GM21515 (cell line): Measurements from ENCODE around the gene DUSP6.

Experiments used
- ATAC-seq: cut with Tn5 transposase; IDR thresholded peaks from one replicate; pipeline ENCODE4 v1.9.1; 2021; ENCODE audit not compliant: unreplicated experiment

The DUSP6 gene

DNA sequence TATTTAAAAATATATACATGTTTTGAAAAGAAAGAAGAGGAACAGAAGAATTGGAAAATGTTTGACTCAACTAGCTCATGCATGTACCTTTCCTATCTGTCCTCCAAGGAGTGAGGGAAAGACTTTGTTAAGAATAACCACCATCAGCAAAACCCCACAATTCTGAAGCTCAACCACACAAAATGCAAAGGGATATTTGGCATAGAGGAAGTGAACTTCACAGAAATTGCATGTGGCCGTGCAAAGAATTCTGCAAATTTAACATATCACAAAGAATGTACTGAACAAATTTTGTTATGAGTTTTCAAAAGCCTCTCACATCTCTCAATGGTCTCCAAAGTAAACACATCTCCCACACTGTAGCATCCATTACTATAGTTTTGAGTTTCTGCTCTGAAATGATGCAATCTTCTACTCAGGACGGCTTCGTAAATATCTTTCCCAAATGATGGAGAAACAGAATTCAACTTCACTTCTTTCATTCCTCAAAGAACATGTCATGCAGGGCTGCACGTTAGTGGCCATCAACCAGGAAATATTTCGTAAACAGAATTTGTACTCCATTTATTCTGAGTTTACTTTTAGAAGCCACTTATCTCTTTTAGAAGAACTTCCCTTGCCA lies 17.6 kb downstream of the DUSP6 start:
- no peak for ATAC-seq

DNA sequence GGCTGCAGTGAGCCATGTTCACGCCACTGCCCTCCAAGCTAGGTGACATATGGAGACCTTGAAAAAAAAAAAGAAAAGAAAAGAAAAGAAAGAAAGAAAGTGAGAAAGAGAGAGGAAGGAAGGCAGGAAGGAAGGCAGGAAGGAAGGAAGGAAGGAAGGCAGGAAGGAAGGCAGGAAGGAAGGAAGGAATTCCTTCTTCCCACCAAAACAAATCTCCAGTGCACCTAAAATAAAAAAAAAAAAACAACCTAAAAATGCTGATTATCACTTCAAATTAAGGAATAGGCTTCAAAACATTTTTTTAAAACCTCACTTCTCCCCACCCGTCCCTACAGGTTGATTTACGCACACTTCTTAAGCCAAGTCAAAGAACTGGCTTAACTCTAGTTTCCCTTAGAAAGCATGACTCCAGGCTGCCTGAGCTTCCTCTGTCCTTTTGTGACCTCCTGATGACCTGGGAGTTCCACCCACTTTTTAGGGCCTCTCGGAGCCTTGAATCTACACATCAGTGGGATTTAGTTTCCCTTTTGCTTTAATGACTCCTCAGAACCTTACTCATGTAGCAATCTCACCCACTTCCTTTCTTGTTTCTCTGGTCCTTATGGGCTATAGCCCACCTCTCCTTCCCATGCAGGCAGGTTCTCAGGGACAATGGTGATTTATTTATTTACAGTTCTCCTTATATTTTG lies 18.6 kb downstream of the DUSP6 start:
- peak; percentile 80 for ATAC-seq

DNA sequence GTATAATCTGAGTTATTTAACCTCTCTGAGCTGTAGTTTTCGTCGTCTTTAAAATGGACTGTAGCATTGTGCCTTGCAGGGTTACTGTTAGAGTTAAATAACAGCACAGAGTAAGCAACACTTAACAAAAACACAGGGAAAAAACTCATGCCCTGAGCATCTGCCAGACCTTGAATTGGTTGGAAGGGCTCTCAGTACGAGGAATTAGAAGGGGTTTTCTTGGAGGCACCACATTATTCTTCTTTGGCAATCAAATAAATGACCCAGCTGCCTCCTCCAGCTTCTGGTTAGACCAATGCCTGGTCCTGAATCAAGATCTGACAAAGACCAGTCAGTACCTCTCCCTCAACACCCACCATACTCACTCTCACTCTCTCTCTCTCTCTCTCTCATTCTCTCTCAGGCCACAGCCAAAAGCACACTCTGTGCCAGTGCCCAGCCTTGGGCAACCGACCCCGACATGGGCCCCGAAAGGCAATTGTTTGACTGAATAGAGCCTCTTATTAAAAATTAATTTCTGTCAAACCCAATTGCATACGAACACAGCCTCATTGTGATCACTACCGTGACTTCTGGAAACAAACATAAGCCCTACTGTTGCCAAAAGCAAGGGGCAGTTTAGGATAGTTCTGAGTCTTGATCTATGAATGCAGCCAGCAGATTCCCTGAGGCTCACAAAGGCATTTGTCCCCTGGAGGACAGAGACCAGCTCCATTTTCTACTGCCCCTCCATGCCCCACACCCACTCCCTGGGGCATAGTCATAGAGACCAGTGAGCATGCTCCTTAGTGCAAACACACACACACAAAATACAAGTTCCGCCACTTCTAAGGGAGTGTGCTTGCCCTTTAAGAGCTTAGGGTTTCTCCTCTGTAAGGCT lies 23.9 kb downstream of the DUSP6 start:
- no peak for ATAC-seq

DNA sequence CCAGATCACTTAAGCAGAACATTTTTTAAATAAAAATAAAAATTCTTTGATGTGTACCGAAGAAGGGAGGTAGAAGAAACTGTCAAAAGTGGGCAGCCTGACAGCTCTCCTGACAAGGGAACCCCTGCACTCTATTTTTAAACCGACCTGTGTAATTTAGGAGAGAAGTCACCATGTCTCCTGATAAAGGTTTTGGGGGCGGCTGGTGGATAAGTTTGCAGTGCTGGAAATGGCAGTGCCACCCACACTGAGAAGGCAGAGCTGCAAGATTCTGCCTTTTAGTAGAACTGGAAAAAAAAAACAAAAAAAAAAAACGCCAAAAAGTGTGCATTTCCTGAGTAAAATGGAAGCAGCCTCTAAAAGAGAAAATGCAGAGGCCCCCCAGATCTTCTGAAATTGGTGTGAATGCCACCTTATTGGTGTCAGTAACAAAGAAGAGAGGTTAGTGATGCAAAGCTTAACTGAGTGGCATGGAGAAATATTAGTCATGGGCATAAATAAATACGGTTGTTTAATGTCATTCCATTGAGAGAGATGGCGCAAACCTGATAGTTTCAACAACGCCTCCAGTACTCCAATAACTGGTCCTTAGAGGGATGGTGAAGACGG lies 24.7 kb downstream of the DUSP6 start:
- no peak for ATAC-seq

DNA sequence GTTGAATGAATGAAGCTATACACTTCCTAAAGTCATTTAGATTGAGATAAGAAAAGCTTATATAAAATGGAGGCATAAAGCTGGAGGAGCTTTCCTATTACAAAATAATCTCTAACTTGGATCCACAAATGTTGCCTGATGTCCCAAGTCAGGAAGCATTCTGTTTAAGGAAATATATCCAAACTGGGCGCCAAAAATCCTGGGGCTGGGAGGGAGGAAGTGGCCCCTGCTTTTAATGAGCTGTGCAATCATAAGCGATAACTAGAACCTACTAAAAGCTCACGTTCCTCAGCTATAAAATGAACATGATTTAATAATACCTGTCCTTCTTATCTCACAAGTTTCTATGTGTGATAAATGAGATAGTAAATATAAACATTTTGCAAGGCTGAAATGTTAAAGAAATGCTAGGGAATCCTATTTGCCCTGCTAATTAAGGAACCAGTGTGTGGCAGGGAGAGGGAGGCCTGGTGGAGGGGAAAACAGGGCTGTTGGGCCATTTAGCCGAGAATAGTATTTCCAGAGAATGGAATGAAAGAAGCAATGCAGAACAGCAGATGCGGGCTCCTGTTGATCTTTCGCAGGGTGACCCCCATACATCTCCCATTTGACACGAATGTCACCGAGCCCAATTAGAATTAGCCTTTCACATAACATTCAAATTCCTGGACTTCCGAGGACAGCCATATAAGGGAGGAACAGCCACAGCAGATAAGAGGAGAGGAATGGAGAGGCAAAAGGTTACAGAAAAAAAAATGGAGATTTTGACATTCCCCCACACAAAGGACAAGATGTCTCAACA lies 25.9 kb downstream of the DUSP6 start:
- ATAC-seq: no peak

DNA sequence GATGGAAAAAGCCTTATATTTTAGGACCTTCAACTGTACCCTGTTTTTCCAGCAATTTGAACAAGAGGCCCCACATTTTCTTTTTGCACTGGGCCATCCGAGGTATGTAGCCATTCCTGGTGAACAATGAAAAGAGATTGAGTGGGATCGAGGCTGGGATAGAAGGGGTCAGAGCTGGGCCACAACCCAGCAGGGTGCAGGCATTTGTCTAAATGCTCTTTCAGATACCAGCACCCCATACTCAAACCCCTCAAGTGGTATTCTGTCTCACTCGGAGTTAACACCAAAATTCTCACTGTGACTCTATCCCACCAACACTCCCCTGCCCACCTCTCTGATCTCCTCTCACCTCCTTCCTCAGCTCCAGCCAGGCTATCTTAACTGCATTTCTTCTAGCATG lies 26.8 kb downstream of the DUSP6 start:
- no peak for ATAC-seq

DNA sequence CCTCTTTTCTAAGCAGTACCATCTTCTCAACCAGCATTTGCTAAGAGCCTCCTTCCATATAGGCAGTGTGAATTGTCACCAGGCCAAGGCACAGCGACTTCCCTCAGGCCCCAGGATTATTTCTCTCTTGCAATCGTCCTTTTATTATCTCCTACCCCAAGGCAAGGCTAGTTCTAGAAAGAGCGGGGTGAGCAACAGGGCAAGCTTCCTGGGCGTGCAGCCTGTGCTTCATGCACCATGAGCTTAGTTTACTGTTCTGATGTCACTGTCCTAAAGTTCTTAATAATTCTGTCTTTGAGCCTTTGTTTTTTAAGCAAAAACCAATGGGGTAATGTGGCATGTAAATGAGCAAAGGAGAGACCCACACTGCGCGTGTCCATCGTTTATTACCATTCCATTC lies 27.9 kb downstream of the DUSP6 start:
- no peak for ATAC-seq

DNA sequence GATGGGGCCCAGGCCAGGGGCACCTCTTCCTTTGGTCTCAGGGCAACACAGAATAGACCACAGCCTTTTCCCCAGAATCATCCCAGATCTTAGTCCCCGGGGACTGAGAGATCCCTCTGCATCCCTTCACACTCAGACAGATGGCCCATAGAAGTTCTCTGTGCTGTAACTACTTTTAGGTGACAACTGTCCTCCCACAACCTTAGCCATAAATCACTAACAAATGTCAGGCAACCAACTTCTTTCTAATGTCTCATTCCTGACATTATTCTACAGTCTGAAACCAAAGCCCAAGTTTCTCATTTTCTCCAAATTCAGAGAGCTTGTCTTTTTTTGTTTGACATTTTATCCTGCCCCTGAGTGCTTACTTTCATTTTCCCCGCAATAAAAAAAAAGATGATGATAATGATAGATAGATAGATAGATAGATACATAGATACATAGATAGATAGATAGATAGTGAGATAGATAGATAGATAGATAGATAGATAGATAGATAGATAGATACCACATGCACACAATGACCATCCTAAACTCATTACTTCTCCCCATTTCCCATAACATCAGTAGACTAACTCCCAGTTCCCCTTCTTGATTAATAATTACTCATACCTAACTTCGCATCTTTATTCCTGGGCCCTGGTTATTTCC lies 28.6 kb downstream of the DUSP6 start:
- no peak for ATAC-seq

DNA sequence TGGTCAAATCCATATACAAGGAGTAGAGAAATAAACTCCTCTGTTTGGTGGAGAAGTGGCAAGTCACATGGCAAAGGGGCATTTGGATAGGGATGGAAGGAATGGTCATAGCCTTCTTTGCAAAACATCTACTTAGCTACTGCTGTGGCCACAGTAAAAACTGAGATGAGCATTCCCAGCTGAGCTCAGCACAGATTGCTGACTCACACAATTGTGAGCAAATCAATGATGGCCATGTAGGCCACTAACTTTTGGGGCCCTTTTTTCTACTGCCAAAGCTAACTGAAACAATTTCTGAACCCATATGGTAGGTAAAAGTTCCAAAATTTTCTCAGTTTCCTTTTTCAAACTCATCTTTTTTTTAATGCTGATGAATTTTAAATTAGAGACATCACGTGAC lies 31.6 kb downstream of the DUSP6 start:
- no peak for ATAC-seq

DNA sequence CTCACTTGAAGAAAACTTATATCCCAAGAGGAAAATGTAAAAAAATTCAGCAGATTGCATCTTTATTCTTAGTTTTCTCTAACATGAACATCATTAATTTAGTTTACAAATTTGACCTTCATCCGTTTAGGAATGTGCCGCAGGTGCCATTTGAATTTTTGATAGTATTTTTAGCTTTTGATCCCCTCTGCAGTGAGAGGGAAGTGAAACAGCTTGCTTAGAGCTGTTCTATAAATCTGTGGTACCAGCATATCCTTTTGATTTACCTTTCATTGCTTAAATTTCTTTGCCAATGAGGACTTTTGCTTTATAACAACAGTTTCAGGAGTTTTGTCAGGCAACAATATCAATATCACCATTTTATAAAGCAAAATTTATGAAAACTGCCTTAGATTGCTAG lies 32.7 kb downstream of the DUSP6 start:
- ATAC-seq: no peak

DNA sequence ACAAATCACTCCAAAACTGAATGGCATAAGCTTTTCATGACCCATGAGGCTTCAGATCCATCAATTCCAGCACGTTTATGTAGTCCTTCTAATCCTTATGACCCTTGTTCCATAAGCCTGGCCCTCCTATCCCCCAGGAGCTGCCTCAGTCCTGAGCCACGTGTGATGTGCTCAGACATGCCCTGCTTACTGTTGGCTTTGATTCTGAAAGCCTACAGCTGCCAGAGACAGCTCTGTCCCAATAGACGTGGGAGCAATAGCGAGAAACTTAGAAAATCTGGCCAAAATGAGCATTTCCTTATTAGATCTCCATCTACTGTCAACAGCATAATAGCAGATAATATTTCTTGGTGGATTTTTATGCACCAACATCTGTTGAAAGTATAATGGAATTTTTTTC lies 33.2 kb downstream of the DUSP6 start:
- ATAC-seq: no peak

DNA sequence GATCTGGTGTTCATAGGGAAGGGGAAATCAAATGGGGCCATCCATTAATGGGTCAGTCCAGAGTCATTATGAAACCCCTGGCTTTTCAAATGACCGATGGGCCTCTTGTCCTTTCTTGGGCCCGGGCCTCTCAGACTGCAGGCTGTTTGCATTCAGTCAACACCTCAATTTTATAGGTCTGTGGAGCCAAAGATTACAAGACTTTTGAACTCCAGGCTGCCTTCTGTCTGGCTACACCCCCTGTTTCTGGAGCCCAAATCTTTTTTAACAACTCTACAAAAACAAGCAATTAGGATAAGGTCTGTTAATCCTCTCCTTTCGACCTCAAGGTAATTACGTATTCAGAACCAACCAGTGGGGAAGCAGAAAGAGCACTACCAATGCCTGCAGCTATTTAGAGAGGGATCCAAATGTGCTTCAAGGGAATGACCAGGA lies 35.6 kb downstream of the DUSP6 start:
- ATAC-seq: no peak

DNA sequence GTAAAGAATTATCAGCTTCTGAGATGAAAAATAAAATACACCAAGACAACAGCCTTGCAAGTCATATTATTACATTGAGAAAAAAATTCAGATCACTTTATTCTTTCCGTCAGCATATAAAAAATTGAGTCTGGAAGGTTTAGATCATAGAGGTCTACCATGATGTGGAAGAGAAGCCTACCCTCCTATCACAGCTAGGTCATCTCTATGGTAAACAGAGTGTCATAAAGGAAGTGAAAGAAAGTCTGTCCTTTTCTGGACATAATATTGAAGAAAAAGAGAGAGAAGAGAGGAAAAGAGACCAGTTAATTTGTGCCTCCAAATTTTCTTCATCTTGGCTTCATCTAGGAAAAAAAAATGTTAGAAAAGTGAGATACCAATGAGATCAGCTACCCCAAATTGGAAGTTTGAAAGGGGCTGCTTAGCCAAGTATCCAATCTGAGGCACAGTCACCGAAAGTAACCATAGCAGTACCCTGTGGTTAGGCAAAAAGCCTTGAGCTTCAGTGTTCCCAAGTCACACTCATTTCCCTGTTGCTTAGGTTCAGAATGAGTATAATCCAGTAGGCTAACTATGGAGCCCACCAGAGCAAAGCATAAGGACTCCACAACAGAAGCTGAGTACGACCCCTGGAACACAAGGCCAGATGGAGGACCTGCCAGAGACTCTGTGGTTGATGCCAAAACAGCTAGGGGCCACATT lies 38.1 kb downstream of the DUSP6 start:
- no peak for ATAC-seq

DNA sequence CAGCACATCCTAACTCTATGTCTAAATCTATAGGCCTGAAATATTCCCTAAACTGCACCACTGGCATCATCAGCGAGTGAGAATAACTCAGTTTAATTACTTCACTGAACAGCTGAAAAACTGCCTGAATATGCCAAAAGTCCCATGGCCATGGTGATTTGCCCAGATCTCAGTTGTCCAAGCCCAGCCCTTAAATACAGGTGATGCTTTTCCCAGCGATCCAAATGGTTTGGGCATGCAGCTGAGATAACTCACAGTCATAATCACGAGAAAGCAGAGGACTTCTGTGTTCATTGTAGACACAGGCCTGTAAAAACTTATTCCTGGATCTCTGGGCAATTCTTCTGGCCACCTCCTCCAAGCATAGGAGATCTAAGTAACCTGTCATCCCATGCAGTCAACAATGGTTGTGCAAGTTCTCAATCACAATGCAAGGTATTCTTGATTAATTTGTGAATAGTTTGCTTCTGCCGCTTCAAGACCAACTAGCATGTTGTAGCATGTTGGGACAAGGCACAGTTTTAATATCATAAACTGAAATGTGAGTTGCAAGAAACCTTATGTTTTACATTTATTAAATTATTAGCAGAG lies 40.5 kb downstream of the DUSP6 start:
- no peak for ATAC-seq

DNA sequence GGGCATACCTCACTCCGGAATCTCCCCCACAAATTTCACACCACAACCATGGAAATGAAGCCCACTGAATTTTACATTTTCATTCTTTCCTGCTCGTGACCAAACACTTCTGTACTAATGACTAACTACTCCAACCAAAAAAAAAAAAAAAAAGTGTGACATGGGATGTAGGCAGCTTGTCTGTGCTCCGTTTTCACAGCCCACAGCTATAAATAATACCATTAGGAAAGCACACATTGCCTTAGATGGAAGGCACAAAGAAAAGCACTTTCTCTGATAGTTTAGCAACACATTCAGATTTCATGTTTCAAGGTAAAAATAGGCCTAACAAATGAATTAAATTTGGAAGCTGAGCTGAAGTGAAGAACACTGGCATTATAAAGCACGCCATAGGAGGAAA lies 42.5 kb downstream of the DUSP6 start:
- no peak for ATAC-seq

DNA sequence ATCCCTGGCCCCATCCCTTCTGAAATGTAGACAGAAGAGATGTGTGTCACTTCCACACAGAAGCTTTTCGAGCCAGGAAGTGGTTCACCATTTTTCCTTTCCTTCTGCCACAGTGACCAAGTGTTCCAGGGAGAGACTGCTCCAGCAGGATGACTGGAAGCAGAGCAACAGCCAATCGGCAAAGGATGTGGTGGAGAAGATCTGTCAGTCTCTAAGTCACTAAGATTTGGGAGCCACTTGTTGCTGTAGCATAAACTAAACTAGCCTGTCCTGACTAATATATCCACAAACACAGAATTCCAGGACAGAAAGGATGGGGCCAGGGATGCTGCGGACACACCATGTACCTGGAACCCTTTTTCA lies 42.9 kb downstream of the DUSP6 start:
- no peak for ATAC-seq

DNA sequence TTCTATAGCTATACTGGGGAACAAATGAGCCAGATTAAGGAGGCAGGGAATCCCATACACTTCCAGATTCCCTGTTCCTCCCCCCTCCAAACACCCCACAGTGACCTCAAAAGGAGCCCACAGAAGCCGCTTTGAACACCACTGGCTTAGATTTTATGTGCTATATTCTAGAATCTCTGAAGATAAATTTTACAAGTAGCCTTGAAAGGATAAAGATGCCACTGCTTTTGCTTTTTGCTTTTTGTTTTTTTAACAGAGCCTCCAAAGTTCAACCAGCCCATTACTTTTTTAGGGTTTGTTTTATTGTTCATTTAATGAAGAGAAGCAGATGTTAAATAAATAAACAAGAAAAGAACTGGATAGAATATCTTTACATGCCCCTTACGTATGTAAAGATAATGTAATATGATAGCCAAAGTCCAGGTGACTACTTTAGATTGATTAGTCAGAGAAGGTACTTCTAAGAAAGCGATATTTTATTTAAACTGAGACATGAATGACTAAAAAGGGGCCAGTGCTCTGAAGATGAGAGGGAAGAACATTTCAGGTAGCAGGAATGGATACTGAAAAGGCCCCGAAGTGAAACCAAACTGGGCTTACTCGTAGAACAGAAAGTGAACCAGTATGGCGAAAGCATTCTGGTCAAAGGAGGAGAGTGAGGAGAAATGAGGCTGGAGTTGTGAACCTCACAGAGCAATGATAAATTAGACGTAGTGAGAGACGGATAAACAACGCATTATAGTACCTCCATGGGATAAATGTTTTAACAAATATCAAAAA lies 44.6 kb downstream of the DUSP6 start:
- no peak for ATAC-seq

DNA sequence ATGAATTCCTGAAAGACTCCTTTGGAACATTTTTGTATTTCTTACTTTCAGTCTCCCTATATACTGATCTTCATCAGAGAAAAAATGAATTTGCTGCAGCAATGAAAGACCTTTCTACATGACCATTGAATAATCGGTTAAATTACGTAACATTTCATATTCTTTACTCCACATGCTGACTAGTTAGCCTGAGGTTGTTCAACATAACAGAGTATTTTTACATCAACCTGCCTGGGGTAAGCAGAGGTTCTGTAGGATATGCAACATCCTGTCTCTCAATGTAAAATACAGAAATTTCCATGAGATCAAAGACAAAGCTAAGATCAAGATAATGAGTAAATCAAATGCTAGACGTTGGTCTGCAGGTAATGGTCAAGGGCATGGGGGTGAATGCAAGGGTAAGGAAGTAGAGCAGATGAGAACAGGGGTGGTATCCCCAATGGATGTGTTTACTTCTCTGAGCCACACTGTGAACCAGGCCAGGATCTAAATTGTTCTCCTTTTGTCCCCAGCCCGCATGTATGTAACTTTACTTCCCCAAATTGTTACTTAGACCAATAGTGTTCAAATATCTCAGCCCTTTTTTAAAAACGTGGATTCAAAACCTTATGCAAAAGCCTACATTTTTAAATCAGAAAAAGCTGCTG lies 45.4 kb downstream of the DUSP6 start:
- ATAC-seq: no peak
